Osteocyte (in vitro differentiated cells): ENCODE data around the gene NDUFAF2. TPM values are rescaled to one million over a fixed set of nuclear protein-coding genes. Genes with fewer than 3 reads are reported as not detected.

ENCODE experiments used
- DNase-seq: peaks from one replicate; pipeline ENCODE4 v3.0.0; 2021; ENCODE audit warnings: mixed read lengths; ENCODE audit not compliant: unreplicated experiment; ENCODE audit errors: extremely low spot score
- H3K27ac Mint-ChIP-seq: one replicate; pipeline ENCODE4 v1.8.0; 2021; ENCODE audit warnings: mild to moderate bottlenecking, mixed read lengths; ENCODE audit not compliant: unreplicated experiment
- H3K27me3 Mint-ChIP-seq: one replicate; pipeline ENCODE4 v1.8.0; 2021; ENCODE audit warnings: mixed read lengths; ENCODE audit not compliant: unreplicated experiment
- H3K36me3 Mint-ChIP-seq: one replicate; pipeline ENCODE4 v1.8.0; 2021; ENCODE audit warnings: mixed read lengths; ENCODE audit not compliant: unreplicated experiment
- H3K4me1 Mint-ChIP-seq: one replicate; pipeline ENCODE4 v1.8.0; 2021; ENCODE audit warnings: mixed read lengths; ENCODE audit not compliant: unreplicated experiment
- H3K4me3 Mint-ChIP-seq: one replicate; pipeline ENCODE4 v1.8.0; 2021; ENCODE audit warnings: mild to moderate bottlenecking, moderate library complexity, mixed read lengths; ENCODE audit not compliant: unreplicated experiment
- H3K9me3 Mint-ChIP-seq: one replicate; pipeline ENCODE4 v1.8.0; 2021; ENCODE audit warnings: mixed read lengths; ENCODE audit not compliant: unreplicated experiment
- total RNA-seq: library from RNA; stranded (reverse); gene quantifications from 2 replicates; pipeline ENCODE4 v1.2.1, GENCODE V29; 2021
- TF ChIP-seq, protein P1 (sequence below): fragments of 200-600 bp; sonication (generic); IDR thresholded peaks from 2 replicates; pipeline ENCODE4 v1.5.0; 2021; ENCODE audit warnings: antibody characterized with exemption, mild to moderate bottlenecking, moderate library complexity

Gene NDUFAF2
- total RNA-seq, 1 donor from 2014 or later, result 23.4 TPM

DNA sequence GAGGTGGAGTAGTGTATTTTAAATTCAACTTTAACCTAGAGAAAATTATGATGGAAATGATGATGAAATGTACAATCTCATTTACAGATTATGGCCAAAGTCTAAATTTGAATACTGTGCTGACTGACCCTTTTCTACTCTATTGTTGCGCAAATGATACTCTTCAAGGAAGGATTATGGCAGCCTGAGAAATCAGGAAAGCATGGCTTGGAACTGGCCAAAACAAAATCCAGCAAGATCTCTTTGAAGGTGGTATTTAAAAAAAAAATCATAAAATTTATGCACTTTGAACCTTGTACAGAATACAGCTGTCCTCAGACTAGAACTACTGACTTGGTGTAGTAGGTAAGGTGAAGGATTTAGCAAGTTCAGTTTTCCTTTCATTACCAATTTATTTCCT, 105.3 kb downstream of the NDUFAF2 start:
- no peak overlapping the region for H3K4me3 Mint-ChIP-seq
- no peaks in the 10 kb centered on the region for H3K27me3 Mint-ChIP-seq
- peaks cover 1% of the 10 kb centered on the region for H3K36me3 Mint-ChIP-seq
- H3K27ac Mint-ChIP-seq, result no peak overlapping the region
- H3K9me3 Mint-ChIP-seq, result peaks cover 5% of the 10 kb centered on the region
- TF ChIP-seq, protein P1, sequence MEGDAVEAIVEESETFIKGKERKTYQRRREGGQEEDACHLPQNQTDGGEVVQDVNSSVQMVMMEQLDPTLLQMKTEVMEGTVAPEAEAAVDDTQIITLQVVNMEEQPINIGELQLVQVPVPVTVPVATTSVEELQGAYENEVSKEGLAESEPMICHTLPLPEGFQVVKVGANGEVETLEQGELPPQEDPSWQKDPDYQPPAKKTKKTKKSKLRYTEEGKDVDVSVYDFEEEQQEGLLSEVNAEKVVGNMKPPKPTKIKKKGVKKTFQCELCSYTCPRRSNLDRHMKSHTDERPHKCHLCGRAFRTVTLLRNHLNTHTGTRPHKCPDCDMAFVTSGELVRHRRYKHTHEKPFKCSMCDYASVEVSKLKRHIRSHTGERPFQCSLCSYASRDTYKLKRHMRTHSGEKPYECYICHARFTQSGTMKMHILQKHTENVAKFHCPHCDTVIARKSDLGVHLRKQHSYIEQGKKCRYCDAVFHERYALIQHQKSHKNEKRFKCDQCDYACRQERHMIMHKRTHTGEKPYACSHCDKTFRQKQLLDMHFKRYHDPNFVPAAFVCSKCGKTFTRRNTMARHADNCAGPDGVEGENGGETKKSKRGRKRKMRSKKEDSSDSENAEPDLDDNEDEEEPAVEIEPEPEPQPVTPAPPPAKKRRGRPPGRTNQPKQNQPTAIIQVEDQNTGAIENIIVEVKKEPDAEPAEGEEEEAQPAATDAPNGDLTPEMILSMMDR, result no peak
- DNase-seq, result no peak
- peaks cover 38% of the 10 kb centered on the region for H3K4me1 Mint-ChIP-seq

DNA sequence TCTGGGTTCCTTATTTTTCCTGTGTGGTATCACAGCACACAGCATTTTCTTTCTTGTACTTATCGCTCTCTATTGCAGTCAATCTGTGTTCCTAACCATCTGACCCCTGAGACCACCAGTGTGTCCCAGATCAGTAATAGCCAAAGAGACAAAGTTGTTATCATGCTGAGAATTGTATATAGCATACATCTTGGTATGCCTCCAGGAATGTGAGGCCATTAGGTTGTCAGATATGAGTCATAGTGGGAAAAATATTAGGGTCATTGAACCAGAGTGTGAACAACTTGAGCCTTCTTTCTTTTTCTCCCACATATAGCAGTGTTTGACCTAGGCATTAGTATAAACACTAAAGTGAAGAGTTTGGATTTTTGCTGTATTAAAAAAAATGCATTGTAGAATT, 106.3 kb downstream of the NDUFAF2 start:
- DNase-seq, result no peak
- H3K4me1 Mint-ChIP-seq, result peaks cover 38% of the 10 kb centered on the region
- H3K27ac Mint-ChIP-seq, result peak overlapping the region; percentile 36
- no peaks in the 10 kb centered on the region for H3K27me3 Mint-ChIP-seq
- H3K9me3 Mint-ChIP-seq, result no peaks in the 10 kb centered on the region
- H3K36me3 Mint-ChIP-seq, result no peaks in the 10 kb centered on the region
- H3K4me3 Mint-ChIP-seq, result no peak overlapping the region
- TF ChIP-seq, protein P1, result no peak

DNA sequence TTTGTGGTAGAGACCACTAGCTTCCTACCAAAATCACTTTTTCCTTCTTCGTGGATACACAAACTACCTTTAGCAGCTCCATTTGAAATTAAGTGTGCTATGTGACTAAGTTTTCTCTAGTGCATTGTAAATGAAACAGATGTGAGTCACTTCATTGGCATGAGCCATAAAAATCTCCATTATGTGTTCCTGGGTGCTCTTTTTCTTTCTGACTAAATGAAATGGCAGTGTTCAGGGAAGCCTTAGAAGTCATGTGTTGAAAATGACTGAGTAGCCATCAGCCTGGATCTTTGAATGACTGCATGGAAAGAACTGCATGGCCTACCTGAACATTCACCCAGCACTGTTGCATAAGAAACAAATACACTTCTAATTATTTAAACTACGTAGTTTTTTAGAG, 107.9 kb downstream of the NDUFAF2 start:
- H3K36me3 Mint-ChIP-seq, result no peaks in the 10 kb centered on the region
- H3K4me1 Mint-ChIP-seq, result peaks cover 36% of the 10 kb centered on the region
- H3K27me3 Mint-ChIP-seq, result no peaks in the 10 kb centered on the region
- no peaks in the 10 kb centered on the region for H3K9me3 Mint-ChIP-seq
- DNase-seq, result no peak
- no peak overlapping the region for H3K4me3 Mint-ChIP-seq
- TF ChIP-seq, protein P1, result no peak
- peak overlapping the region; percentile 38 for H3K27ac Mint-ChIP-seq

DNA sequence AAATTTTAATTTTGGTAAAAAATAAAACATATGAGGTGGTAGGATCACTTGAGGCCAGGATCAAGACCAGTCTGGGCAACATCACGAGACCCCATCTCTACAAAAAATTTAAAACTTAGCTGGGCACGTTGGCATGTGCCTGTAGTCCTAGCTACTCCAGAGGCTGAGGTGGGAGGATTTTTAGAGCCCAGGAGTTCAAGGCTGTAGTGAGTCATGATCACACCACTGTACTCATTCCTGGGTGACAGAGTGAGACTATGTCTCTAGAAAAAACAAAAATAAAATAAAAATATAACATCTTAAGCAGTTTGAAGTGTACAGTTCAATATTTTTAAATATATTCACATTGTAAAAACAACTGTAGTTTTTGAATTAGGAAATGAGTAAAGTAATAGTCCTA, 108.9 kb downstream of the NDUFAF2 start:
- no peaks in the 10 kb centered on the region for H3K9me3 Mint-ChIP-seq
- no peak overlapping the region for H3K27ac Mint-ChIP-seq
- no peak overlapping the region for H3K4me3 Mint-ChIP-seq
- H3K4me1 Mint-ChIP-seq, result peaks cover 28% of the 10 kb centered on the region
- H3K27me3 Mint-ChIP-seq, result no peaks in the 10 kb centered on the region
- TF ChIP-seq, protein P1, result no peak
- H3K36me3 Mint-ChIP-seq, result no peaks in the 10 kb centered on the region
- DNase-seq, result no peak

DNA sequence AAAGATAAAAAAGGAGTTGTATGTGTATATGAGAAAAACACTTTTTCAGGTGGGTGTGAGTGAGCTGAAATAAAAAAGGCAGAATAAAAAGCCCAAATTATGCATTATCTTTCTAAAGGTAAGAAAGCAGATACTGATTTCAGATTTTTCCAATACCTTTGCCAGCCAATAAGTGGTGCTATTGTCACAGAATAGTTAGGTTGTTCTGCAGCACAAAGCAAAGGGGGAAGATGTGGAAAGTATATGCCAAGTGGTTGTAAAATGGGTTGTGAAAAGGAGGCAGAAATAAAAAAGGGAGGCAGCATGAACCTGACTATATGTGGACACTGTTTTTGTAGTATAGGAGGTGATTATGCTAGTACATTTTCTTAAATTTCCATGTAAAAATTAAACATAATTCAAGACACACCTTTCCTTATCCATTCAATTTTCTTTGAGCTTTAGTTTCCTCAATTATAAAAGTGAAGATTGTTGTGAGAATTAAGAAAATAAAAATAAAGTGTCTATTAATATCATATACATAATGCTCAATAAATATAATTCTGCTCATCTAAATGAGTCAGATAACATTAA, 110.5 kb downstream of the NDUFAF2 start:
- no peaks in the 10 kb centered on the region for H3K9me3 Mint-ChIP-seq
- DNase-seq, result no peak
- H3K27me3 Mint-ChIP-seq, result no peaks in the 10 kb centered on the region
- TF ChIP-seq, protein P1, result peak; percentile 71
- H3K36me3 Mint-ChIP-seq, result no peaks in the 10 kb centered on the region
- no peak overlapping the region for H3K27ac Mint-ChIP-seq
- H3K4me3 Mint-ChIP-seq, result no peak overlapping the region
- peaks cover 27% of the 10 kb centered on the region for H3K4me1 Mint-ChIP-seq
